ENCODE measurements around the gene NSUN3.
"Not testable (repeated sequence)": the region's sequence is repeated elsewhere in the genome, so short reads cannot be mapped to it uniquely, and the experiment has no call there.

NSUN3 gene

DNA sequence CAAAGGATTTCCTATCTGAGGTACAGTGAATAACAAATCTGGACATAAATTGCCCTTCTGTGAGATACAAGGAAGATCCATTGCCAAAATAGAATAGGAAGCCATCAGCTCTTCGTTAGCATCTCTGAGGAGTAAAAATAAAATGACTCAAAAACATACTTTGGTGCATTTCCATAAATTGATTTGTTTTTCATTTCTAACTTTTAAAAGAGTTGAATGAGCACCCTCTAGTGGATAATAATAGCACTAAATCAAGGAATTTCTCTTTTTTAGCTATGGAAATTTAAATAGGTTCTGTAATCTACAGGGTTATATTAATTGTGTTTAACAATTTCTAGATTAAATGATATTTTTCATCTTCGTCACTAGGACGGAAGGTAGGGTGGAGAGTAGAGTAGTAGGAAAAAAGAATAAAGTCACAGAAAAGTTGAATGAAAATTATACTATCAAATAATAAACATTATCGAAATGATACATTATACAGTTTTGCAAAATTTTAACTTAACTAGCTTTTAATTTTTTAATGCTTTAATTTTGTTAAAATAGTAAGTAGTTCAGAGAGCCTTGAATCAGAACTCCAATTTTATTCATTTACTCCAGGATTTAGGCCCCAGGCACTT lies 6.4 kb downstream of the NSUN3 start:
- peak; percentile 39 for DNase-seq (ENCODE audit: low spot score)

DNA sequence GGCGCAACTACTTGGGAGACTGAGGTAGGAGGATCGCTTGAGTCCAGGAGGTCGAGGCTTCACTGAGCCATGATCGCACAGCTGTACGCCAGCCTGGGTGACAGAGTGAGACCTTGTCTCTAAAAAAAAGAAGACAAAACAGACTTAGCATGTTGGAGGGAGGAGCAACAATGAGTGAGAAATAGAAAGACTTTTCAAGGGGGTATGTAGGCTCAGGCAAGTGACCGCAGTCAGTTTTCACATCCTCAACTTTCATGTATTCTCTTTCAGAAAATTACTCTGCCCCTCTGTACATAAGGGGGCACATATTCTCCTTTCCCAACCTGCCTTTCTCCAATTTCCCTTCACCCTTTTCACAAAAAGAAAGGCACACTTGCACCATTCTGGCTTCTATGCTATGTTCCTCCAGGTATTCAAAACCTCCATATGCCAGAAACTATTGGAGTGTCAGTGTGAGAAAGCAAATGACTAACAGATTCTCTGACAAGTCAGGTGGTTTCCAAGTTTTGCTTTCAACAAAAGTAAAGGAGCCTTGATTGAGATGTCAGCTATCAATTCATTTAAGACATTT lies 7.6 kb downstream of the NSUN3 start:
- no peak for DNase-seq (ENCODE audit: low spot score)

DNA sequence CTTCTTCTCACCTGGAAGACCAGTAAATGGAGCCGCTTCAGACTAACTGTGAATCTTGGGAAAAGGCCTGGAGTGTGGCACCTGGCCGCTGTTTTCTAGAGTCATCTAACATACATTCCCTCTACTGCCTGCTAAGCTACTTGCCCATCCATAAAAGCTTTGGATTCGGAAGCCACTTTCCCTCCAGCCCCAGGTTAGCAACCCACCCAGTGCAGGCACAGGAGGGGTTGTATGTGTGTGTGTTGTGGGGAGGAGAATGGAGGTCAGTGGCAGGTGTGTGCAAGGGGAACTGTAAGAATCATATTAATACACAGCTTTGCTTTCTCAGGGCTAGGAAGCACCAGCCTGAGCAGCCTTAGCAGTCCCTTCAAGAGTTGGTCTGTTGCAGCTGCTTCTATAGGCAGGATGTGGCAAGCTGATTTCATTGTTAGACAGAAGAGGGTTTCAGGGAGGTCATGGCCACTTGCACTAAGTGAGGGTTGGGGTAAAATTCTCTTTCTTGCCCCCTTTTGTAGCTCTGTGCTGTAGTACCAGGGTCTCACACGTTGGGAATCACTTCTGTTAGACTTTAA lies 8.9 kb downstream of the NSUN3 start:
- no peak for DNase-seq (ENCODE audit: low spot score)

DNA sequence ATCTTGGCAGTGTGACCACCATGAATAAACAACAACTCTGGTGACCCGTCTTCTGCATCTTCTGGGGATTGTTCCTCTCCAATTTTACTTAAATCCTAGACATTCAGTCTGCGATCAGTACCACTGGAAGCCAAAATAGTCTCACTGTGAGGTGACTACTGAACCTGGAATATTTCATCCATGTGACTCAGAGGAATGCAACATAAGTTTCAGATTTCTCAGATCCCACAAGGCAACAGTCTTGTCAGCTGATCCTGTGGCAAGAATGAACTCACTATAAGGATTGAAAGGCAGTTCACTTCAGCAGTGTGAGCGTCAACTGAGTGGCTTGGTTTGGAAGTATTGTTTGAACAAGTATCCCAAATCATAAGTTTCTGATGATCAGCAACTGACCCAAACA lies 13.2 kb downstream of the NSUN3 start:
- DNase-seq (ENCODE audit: low spot score), result no peak

DNA sequence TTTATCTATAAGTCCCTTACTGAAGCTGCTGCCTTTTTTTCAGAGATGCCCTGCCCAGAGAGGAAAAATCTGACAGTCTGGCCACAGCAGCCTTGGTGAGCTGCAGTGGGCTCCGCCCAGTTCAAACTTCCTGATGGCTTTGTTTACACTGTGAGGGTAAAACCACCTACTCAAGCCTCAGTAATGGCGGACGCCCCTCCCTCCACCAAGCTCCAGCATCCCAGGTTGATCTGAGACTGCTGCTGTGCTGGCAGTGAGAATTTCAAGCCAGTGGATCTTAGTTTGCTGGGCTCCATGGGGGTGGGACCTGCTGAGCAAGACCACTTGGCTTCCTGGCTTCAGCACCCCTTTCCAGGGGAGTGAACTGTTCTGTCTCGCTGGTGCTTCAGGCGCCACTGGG lies 17.7 kb downstream of the NSUN3 start:
- DNase-seq (ENCODE audit: low spot score), result peak; percentile 20

DNA sequence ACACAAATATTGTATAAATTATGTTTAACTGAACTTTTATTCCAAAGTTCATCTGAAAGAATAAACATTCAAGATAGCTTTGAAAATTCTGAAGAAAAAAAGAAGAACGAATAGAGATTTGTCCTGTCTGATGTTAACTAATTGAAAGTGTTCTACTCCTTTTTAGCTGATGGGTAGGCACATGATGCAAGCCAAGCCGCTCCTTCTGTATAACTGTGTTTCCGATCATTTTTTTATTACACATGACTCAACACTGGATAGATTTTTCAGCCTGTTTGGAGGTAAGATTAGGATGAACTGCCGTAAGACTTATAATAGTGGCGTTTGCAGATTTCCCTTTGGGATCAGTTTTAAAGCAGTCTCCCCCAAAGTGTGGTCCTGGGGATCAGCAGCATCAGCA lies 19.0 kb downstream of the NSUN3 start:
- no peak for DNase-seq (ENCODE audit: low spot score)

DNA sequence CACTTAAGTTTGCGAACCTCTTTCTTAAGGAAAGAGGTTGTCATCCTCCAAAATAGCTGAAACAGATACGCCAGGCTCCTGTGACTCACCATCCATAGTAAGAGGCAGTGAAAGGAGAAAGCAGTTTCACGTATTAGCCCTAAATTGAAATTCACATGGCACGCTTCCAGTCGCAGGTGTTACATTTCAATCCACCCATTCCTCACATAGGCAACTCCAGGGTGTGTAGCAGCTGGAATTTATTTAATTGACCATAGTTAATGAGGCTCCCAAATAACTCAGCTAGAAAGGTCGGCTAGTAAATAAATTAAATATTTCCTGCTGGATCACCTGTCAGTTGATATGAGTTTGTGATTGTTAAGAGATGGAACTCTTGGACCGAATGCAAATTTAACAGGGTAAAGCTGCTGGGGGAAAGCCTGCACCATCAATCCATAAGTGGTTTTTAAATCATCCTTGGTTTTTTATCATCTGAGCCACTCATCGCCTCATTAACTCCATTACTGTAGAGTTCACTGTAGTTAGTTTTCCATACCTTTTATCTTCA lies 19.6 kb downstream of the NSUN3 start:
- DNase-seq (ENCODE audit: low spot score), result no peak

DNA sequence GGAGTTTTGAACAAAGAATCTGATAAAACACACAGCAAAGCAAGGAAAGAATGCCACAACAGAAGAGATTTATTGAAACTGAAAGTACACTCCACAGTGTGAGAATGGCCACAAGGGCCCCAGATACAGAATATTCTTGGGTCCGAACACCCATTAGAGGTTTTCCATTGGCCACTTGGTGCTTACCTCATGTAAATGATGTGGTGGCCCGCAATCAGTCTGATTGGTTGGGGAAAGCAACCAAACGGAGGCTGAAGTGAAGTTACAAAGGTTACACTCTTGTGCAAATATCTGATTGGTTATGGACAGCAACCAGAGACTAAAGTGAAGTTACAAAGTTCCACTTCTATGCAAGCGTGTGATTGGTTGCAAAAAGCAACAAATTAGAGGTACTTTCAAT lies 20.4 kb downstream of the NSUN3 start:
- DNase-seq (ENCODE audit: low spot score), result no peak

DNA sequence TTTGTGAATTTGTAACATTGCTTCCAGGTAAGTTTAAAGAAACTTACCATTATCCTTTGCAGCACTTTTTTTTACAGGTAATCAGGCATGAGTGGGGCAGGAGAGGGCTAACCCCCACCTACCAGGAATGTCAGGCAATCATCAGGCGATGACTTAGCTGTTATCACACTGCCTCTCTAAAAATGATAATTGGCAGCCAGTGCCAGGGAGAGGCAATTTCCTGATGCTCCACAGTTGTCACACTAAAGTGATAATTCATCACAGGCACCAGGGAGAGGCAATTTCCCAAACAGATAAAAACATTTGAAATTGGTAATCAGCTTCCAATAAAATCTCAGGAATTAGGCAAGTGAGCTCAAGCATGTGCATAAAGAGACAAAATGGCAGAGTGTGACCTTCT lies 26.3 kb downstream of the NSUN3 start:
- DNase-seq (ENCODE audit: low spot score), result no peak

DNA sequence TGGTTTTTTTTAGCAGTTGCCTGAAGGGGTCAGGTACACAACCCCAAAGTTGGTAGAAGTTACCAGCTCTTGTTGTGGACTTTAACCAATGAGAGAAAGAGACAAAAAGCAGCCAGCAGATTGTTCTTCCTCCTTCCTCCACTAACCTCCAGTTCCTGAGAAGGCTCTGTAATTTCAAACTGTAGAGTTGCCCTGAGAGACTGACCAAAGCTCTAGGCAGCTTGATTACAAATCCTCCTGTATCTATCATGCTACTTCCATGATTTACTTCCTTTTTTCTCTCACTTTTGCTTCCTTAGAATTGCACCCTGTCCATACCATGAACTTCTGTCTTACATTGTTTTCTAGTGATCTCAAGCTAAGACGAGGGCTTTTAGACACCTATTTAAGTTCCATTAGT lies 29.2 kb downstream of the NSUN3 start:
- DNase-seq (ENCODE audit: low spot score), result no peak

DNA sequence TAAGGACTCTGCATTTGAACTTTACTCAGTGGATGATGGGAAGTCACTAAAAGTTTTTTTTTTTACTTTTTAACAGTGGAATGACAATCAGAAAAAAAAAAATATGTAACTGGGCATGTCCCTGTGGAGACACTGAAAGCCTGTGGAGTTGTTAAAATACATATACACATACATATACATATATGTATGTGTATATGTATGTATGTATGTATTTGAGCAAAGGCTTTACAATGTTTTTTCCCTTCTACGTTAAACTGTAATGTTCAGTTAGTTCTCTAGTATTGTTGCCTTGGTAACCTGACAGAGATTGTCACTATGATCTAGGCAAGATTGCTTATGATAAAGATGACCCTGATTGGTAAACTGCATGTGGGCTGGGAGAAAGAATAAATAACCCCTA lies 30.3 kb downstream of the NSUN3 start:
- DNase-seq (ENCODE audit: low spot score), result no peak

DNA sequence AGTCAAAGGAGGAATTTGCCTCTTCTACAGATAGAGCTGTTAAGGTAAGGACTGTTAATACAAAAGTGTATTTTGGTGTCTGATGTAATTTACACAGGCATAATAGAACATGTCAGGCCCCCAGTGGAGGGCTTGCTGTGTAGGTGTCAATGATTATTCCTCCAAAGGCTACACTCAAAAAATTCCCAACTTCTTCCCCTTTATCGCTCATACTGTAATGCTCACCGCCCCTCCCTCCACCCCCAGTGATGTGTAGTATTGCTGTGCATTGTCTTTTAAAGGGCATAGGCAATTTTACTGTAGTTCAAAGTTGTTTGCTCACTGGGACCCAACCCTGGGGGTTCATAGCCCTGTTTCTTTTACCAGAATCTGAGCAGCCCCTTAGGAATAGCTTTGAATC lies 32.2 kb downstream of the NSUN3 start:
- no peak for DNase-seq (ENCODE audit: low spot score)

DNA sequence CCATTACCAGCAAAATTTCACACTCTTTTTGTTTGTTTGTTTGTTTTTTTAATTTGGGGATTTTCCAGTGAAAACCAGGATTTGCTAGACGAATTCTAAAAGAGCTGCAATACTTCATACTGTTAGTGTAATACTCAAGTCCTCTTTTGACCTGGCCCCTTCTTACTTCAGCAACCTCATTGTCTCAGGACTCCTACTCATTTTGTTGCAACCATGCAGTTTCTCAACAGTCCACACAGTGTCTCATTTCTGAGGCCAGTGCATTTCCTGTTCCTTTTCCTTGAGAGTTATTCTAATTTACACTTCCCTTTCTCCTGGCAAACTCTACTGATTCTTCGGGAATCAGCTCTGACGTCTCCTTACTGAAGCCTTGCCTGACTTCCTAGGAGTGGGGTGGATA lies 35.6 kb downstream of the NSUN3 start:
- DNase-seq (ENCODE audit: low spot score), result no peak

DNA sequence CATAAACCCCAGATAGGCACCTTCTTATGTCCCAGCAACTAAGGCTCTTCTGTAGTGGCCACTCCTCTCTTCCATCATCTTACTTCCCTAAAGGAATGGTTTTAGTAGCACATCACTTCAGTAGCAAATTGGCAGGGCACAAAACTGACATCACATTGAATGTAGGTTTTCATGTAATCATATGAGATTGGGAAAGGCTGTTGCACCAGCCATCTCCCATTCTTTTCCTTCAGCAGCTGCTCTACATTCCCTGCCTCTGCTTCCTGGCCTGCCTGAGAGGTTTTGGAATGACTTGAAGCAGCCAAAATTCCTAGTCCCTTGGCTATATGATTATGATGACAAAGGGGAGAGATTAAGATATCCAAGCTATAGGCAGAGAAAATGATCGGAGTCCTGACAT lies 36.5 kb downstream of the NSUN3 start:
- DNase-seq (ENCODE audit: low spot score), result no peak

DNA sequence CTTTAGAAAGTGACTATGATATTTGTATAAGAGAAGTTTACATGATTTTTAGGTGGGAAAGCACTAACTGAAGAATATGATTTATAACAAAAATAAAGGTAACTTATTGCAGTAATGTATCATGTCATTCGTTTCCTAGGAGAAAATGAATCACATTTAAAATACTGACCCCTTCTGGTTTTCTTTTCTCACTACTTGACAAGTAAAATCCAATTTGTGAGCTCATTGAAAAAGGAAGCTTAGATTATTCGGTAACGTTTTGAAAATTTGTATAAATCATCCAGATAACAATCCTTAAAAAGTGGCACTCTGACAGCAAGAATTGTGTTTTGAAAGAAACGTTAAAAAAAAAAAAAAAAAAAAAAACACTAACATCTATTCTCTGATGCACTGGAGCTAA lies 39.0 kb downstream of the NSUN3 start:
- no peak for DNase-seq (ENCODE audit: low spot score)

DNA sequence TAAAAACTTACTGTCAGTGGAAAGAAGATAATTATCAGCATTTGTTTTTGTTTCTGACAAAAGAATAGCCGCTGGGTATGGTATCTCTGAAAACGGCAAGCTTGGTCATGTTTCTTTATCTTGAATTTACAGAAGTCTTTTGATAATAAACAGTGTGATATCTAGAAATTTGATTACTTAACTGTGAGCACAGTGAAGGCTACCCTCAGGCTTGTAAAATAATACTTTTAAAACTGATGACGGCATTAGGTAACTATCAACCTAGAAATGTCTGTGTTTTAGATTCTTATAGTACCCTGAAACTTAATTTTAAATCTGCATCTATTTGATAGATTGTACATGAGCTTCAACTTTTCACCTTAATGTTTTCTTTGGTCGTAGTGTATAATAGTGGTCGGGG lies 43.4 kb downstream of the NSUN3 start:
- no peak for DNase-seq (ENCODE audit: low spot score)

DNA sequence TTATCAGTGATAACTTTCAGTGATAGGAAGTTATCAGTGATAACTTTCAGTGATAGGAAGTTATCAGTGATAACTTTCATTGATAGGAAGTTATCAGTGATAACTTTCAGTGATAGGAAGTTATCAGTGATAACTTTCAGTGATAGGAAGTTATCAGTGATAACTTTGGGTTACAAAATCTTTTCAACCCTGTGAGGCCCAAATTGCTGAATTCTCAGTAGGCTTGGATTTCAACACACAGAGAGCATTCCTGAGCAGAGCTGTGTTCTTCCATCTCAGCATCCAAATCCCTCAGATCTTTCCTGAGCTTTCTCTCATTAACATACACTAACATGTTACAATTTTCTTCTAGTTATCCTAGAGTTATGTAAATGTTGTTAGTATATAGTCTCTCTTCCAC lies 47.4 kb downstream of the NSUN3 start:
- DNase-seq (ENCODE audit: low spot score), result not testable (repeated sequence)

DNA sequence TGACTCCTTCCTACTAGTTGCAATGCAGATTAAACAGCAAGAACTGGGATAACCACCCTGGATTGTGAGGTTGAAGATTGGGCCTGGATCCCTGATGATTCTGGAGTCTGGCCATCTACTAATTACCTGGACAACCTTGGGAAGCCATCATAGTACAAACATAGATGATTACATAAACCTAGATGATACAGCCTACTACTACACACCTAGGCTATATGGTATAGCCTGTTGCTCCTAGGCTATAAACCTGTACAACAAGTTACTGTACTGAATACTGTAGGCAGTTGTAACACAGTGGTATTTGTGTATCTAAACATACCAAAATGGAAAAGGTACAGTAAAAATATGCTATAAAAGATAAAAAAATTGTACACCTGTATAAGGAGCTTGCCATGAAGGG lies 48.0 kb downstream of the NSUN3 start:
- DNase-seq (ENCODE audit: low spot score), result no peak

DNA sequence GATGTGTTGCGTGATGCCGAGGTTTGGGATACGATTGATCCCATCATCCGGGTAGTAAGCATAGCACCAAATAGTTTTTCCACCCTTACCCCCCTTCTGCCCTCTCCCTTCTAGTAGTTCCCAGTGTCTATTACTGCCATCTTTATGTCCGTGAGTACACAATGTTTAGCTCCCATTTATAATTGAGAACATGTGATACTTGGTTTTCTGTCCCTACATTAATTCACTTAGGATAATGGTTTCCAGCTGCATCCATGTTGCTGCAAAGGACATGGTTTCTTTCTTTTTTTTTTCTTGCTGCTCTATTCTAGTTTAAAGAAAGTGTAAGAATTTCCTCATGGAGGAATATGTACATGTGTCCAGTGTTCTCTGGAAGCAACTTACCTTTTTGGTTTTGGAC lies 51.8 kb downstream of the NSUN3 start:
- no peak for DNase-seq (ENCODE audit: low spot score)

DNA sequence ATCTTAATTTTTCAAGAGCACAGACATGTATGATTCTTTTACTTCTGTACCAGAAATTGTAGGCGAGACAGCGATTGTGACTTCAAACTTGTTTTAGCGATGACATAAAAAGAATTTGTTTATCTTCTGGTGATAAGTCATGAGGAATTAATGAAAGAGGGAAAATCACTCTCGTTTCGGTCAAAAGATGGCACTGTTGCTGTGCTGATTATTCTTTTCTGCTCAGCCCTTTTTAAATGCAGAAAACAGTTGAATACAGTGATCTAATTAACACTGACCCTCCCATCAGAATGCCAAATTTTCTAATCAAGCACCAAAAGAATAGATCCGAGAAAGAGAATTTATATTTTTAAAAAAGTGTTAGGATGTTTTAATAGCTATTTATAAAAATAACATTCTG lies 52.6 kb downstream of the NSUN3 start:
- no peak for DNase-seq (ENCODE audit: low spot score)

DNA sequence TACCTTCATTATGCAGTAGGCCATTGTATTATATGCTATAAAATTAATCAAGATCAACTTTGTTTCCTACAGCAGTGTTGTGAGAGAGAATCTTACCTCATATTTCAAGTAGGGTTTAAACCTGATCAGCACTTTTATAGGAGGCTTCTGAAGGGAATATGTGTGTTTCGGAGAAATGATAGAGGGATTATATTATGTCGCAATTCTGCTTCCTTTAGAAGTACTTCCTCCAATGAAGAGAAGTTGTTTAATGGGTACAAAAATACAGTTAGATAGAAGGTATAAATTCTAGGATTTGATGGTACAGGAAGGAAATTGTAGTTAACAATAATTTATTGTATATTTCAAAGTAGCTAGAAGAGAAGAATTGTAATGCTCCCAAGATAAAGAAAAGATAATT lies 54.9 kb downstream of the NSUN3 start:
- no peak for DNase-seq (ENCODE audit: low spot score)

DNA sequence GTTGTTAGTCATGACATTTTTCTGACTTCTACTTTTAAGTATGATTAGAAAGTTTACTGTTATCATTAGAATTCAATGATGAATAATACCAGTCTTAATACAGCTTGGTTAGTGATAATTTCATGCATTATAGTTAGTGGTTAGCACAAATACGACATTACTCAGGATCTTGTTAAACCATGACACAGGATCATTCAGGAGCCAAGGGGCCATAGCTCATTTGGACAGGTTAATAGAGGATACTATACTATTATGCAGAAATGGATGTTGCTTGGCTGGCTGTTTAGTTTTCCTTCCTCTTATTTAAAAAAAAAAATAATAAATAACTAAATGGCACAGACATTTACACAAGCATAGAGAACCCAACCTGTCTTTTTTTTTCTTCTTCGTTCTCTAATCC lies 55.5 kb downstream of the NSUN3 start:
- no peak for DNase-seq (ENCODE audit: low spot score)

DNA sequence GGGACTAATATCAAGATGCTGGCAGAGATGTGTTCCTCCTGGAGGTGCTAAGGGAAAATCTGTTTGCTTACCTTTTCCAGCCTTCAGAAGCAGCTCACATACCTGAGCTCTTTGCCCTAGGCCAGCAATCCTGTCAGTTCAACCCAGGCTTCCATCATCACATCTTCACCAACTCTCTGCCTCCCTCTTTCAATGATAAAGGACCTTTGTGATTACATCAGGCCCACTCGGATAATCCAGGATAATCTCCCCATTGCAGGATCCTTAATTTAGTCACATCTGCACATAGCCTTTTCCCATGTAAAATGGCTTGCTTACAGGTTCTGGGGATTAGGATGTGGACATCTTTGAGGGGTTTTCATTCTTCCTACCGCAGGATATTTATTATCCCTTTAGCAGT lies 58.3 kb downstream of the NSUN3 start:
- no peak for DNase-seq (ENCODE audit: low spot score)

DNA sequence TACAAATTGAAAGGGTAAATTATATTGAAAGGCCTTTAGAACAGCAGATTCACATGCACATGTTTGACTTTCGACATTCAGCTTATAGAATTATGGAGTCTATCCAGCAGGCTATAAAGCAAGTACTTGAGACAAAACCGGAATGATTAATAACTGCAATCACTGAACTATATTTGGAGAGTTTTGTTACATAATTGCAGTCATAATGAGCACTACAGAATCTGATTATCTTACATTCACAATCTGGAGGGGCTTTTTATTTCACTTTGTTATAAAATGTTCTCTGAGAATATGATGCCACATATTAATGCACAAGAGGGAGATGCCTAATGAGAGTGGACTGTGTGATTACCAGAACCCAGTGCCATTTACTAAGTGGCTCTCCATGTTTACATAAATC lies 64.3 kb downstream of the NSUN3 start:
- DNase-seq (ENCODE audit: low spot score), result no peak
